NCI-H82 (cell line): ENCODE measurements around the gene ERFE.

Source experiments
- DNase-seq: peaks from one replicate; lab custom pipeline; 2025; lab: John Stamatoyannopoulos, UW

Gene ERFE

GRCh38 chr2:238126338-238126737 lies 32.4 kb upstream of the ERFE start:
- no peak for DNase-seq

GRCh38 chr2:238126775-238127164 lies 32.0 kb upstream of the ERFE start:
- no peak for DNase-seq

- no peak for DNase-seq
Observed at GRCh38 chr2:238127165-238128060, 31.4 kb upstream of the ERFE start.

- DNase-seq = no peak
Observed at GRCh38 chr2:238128061-238128440, 30.7 kb upstream of the ERFE start.

- DNase-seq = no peak
Observed at GRCh38 chr2:238128534-238129001, 30.2 kb upstream of the ERFE start.

- DNase-seq = no peak
Observed at GRCh38 chr2:238129166-238130010, 29.4 kb upstream of the ERFE start.

GRCh38 chr2:238130111-238130695 lies 28.6 kb upstream of the ERFE start:
- no peak for DNase-seq

- no peak for DNase-seq
Observed at GRCh38 chr2:238130696-238131628, 27.8 kb upstream of the ERFE start.

- DNase-seq = no peak
Observed at GRCh38 chr2:238131761-238132462, 26.9 kb upstream of the ERFE start.

GRCh38 chr2:238132463-238133450 lies 26.0 kb upstream of the ERFE start:
- no peak for DNase-seq

- no peak for DNase-seq
Observed at GRCh38 chr2:238133499-238134392, 25.0 kb upstream of the ERFE start.

GRCh38 chr2:238134393-238134785 lies 24.4 kb upstream of the ERFE start:
- DNase-seq = no peak

GRCh38 chr2:238135601-238136150 lies 23.1 kb upstream of the ERFE start:
- DNase-seq = no peak

GRCh38 chr2:238136820-238137537 lies 21.8 kb upstream of the ERFE start:
- no peak for DNase-seq

GRCh38 chr2:238137885-238138284 lies 20.9 kb upstream of the ERFE start:
- no peak for DNase-seq

GRCh38 chr2:238138331-238139195 lies 20.2 kb upstream of the ERFE start, which contains the start of gene KLHL30:
KLHL30 (plus strand) TSS chr2:238138668; CDS start chr2:238140755, 2,087 bp downstream.
- DNase-seq = no peak
